Mammary epithelial cell (primary cell): ENCODE measurements around the gene UNC119B.

Source experiments
- CTCF ChIP-seq, 2 donors: IDR thresholded peaks in 1 of 2; conservative IDR thresholded peaks in 1 of 2; 2 replicates each; pipeline ENCODE4 v1.5.1; 2011 to 2012; ENCODE audit warnings: inconsistent platforms in 2 of 2, low read length in 2 of 2, mild to moderate bottlenecking in 2 of 2, control low read depth in 1 of 2, low read depth in 1 of 2; ENCODE audit not compliant: insufficient read depth in 1 of 2; ENCODE audit errors: extremely low read depth in 1 of 2
- EZH2 ChIP-seq: IDR thresholded peaks from 2 replicates; pipeline ENCODE4 v1.6.1; 2012; ENCODE audit warnings: low read length, inconsistent platforms, borderline replicate concordance

DNA sequence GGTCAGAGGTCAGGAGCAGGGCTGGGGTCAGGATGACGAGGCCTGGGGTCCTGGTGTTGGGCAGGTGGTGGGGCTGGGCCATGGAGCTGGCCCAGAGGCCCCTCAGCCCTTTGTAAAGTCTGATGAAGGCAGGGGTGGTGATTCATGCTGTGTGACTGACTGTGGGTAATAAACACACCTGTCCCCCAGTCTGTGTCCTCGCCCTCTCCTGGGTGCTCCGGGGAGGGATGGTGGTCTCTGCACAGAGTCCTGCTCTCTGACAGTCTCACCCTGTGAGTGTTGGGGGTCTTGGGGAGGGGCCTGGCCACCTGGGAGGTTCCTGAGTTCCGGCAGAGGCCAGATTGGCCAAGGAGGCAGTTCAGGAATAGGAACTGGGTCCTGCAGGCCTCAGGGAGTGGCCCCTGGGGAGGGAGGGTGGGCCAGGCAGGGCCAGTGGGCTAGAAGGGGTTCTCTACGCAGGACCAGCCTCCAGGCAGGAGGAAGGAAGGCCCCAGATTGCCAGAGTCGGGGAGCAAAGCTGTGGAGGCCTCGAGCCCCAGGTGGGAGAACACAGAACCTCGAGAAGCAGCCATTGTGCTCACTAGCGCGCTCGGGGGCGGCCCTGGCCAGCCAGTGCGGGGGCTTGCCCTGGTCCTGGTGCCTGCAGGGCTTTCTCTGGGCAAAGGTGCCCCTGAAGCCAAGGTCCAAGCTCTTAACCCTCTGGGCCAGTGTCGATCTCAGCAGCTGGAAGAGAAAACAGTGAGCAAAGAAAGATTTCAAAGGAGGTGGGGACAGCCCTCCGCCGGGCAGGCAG, 29.8 kb downstream of the UNC119B start:
- TF ChIP-seq CTCF (conservative IDR thresholded peaks at IDR 0.05 in 1 of 2, IDR thresholded peaks at IDR 0.05 in 1 of 2; ENCODE audit: extremely low read depth in 1 of 2, insufficient read depth in 1 of 2, low read depth in 1 of 2, low read length in 2 of 2) (no peak), EZH2 (no peak)
